ENCODE measurements around the gene SHISA9. TPM values are rescaled to one million over a fixed set of nuclear protein-coding genes. Genes with fewer than 3 reads are reported as not detected.

SHISA9 gene
- total RNA-seq, 1 experiment from 2014 or later, result not detected

DNA sequence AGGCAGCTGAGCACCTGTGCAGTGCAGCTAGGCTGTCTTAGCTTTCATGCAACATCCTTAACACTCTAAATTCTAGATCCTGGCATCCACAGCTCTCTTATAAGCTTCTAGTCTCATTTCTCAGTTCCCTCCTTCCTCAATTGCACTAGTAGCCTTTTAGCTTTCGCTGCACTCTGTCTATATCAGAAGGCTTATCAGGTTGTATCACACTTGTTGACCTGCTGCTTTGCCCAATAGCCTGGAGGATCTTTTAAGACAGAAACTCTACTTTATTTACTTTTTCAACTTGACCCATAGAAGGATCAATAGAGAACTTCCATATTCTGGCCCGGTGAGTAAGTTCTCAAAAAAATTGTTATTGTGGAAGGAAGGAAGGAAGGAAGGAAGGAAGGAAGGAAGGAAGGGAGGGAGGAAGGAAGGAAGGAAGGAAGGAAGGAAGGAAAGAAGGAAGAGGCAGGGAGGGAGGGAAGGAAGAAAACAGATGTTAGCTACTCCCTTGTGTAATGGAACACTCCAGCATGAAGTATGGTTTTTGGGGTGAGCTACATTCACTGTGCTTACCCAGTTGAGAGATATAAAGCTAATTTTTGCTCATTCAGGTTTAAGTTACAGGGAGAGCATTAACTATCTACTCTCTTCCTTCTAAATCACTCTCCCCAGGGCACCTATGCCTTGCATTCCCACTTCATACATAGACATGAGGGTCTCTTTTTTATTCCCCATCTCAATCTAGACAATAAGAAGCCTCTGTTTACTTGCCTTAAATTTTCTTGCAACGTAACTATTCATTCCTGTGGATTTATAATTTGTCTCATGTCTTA is 361.1 kb downstream of the SHISA9 start:
- H3K9me3 ChIP-seq (ENCODE audit: low read length), result no peaks in the 10 kb centered on the region
- H3K27me3 ChIP-seq (ENCODE audit: low read length), result no peaks in the 10 kb centered on the region
- H3K4me2 ChIP-seq (ENCODE audit: low read length), result no peak overlapping the region
- CTCF ChIA-PET, result no interaction called here
- no TSS peak for BruUV-seq (replicated peaks)
- H3K79me2 ChIP-seq (ENCODE audit: low read length), result no peaks in the 10 kb centered on the region
- DNase-seq, result no peak
- no peak for ATAC-seq
- intact Hi-C loops (cut with micrococcal nuclease), result no loop called here
- no peaks in the 10 kb centered on the region for H3K36me3 ChIP-seq (ENCODE audit: low read depth, low read length)
- no peak overlapping the region for H3K4me3 ChIP-seq (ENCODE audit: low read length)
- no peaks in the 10 kb centered on the region for H4K20me1 ChIP-seq (ENCODE audit: low read length)
- H3K9me2 ChIP-seq (replicated peaks; ENCODE audit: low read length), result no peaks in the 10 kb centered on the region
- POLR2A ChIA-PET (ENCODE audit: unreplicated experiment), result no interaction called here
- H3F3A ChIP-seq (ENCODE audit: low read length, unreplicated experiment), result no peaks in the 10 kb centered on the region
- H3K27ac ChIP-seq (ENCODE audit: low read length), result no peak overlapping the region
- no peaks in the 10 kb centered on the region for H3K4me1 ChIP-seq (ENCODE audit: insufficient read depth, low read length)
- TF ChIP-seq, protein P1, sequence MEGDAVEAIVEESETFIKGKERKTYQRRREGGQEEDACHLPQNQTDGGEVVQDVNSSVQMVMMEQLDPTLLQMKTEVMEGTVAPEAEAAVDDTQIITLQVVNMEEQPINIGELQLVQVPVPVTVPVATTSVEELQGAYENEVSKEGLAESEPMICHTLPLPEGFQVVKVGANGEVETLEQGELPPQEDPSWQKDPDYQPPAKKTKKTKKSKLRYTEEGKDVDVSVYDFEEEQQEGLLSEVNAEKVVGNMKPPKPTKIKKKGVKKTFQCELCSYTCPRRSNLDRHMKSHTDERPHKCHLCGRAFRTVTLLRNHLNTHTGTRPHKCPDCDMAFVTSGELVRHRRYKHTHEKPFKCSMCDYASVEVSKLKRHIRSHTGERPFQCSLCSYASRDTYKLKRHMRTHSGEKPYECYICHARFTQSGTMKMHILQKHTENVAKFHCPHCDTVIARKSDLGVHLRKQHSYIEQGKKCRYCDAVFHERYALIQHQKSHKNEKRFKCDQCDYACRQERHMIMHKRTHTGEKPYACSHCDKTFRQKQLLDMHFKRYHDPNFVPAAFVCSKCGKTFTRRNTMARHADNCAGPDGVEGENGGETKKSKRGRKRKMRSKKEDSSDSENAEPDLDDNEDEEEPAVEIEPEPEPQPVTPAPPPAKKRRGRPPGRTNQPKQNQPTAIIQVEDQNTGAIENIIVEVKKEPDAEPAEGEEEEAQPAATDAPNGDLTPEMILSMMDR (conservative IDR thresholded peaks at IDR 0.05; ENCODE audit: low read depth, low read length), result no peak
- TF ChIP-seq EZH2phosphoT487 (IDR thresholded peaks at IDR 0.05; ENCODE audit: borderline replicate concordance, low read length), result no peak
- H2AFZ ChIP-seq (ENCODE audit: low read length), result no peak overlapping the region
- H3K9ac ChIP-seq (ENCODE audit: low read length), result no peak overlapping the region

DNA sequence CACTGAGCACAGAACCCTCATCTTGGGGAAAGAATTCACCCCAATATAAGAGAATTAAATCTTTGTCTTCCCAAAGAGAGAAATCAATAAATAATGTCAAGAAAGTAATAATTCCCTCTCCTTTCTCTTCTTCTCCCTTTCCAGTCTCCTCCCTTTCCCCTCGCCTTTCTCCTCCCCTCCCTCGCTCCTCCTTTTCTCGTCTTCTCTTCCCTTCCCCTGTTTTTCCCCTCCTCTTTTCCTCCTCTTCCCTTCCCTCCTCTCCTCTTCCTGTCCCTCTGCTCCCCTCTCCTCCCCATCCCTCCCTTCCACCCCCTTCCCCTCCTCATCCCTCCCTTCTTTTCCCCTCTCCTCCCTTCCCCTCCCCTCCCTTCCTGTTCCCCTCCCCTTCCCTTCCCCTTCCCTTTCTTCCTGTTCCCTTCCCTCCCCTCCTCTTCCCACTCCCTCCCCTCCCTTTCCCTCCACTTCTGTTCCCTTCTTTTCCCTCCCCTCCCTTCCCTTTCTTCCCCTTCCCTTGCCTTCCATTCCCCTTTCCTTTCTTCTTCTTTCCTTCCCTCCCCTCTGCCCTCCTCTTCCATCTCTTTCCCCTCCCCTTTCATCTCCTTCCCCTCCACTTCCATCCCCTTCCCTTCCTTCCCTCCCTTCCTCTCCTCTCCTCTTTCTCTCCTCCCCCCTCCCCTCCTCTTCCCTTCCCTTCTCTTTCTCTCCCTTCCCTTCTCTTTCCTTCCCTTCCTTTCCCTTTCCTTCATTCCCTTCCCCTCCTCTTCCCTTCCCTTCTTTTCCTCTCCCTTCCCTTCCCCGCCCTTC is 363.6 kb downstream of the SHISA9 start:
- Histone ChIP-seq H3K4me1 (ENCODE audit: insufficient read depth, low read length) (no peaks in the 10 kb centered on the region), H3K79me2 (ENCODE audit: low read length) (no peaks in the 10 kb centered on the region), H3K9ac (ENCODE audit: low read length) (no peak overlapping the region), H3K27ac (ENCODE audit: low read length) (no peak overlapping the region), H3F3A (ENCODE audit: low read length, unreplicated experiment) (no peaks in the 10 kb centered on the region), H4K20me1 (ENCODE audit: low read length) (no peaks in the 10 kb centered on the region), H3K4me2 (ENCODE audit: low read length) (no peak overlapping the region), H3K36me3 (ENCODE audit: low read depth, low read length) (no peaks in the 10 kb centered on the region), H3K4me3 (ENCODE audit: low read length) (no peak overlapping the region), H3K9me2 (replicated peaks; ENCODE audit: low read length) (no peaks in the 10 kb centered on the region), H3K27me3 (ENCODE audit: low read length) (no peaks in the 10 kb centered on the region), H3K9me3 (ENCODE audit: low read length) (no peaks in the 10 kb centered on the region), H2AFZ (ENCODE audit: low read length) (no peak overlapping the region)
- BruUV-seq (replicated peaks), result no TSS peak
- TF ChIP-seq EZH2 (IDR thresholded peaks at IDR 0.05; ENCODE audit: low read length, unreplicated experiment) (no peak), EZH2phosphoT487 (IDR thresholded peaks at IDR 0.05; ENCODE audit: borderline replicate concordance, low read length) (no peak)
- TF ChIP-seq, protein P1 (conservative IDR thresholded peaks at IDR 0.05; ENCODE audit: low read depth, low read length), result no peak
- DNase-seq (no peak), ATAC-seq (no peak)
- POLR2A ChIA-PET (ENCODE audit: unreplicated experiment), result no interaction called here
- CTCF ChIA-PET, result no interaction called here
- intact Hi-C loops (cut with micrococcal nuclease), result no loop called here

DNA sequence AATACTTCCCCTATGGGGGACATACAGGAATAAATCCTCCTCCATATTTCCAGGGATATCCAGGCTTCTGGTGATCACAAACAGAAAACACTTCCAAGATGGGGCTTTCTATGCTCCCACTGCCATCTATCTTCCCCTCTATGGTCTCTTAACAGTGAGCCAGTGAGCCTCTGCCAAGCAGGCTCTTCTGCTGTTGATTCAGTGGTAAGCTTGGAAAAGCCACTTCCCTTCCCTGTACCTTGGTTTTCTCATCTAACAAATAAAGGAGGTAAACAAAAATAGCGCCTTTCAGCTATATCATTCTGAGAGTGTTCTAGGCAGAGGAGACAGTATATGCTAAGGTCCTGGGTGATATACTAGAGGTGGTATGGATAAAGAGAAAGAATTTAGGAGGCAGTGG is 368.0 kb downstream of the SHISA9 start:
- TF ChIP-seq EZH2 (IDR thresholded peaks at IDR 0.05; ENCODE audit: low read length, unreplicated experiment) (no peak), EZH2phosphoT487 (IDR thresholded peaks at IDR 0.05; ENCODE audit: borderline replicate concordance, low read length) (no peak)
- TF ChIP-seq, protein P1 (conservative IDR thresholded peaks at IDR 0.05; ENCODE audit: low read depth, low read length), result no peak
- Histone ChIP-seq H3K4me2 (ENCODE audit: low read length) (no peak overlapping the region), H3K79me2 (ENCODE audit: low read length) (no peaks in the 10 kb centered on the region), H3K9me3 (ENCODE audit: low read length) (no peaks in the 10 kb centered on the region), H3K4me3 (ENCODE audit: low read length) (no peak overlapping the region), H4K20me1 (ENCODE audit: low read length) (no peaks in the 10 kb centered on the region), H3K4me1 (ENCODE audit: insufficient read depth, low read length) (no peaks in the 10 kb centered on the region), H3K36me3 (ENCODE audit: low read depth, low read length) (no peaks in the 10 kb centered on the region), H3K27me3 (ENCODE audit: low read length) (no peaks in the 10 kb centered on the region), H2AFZ (ENCODE audit: low read length) (no peak overlapping the region), H3F3A (ENCODE audit: low read length, unreplicated experiment) (no peaks in the 10 kb centered on the region), H3K9ac (ENCODE audit: low read length) (no peak overlapping the region), H3K9me2 (replicated peaks; ENCODE audit: low read length) (no peaks in the 10 kb centered on the region), H3K27ac (ENCODE audit: low read length) (no peak overlapping the region)
- BruUV-seq (replicated peaks), result no TSS peak
- ChIA-PET CTCF (no interaction called here), POLR2A (ENCODE audit: unreplicated experiment) (no interaction called here)
- DNase-seq (no peak), ATAC-seq (no peak)
- intact Hi-C loops (cut with micrococcal nuclease), result no loop called here
